HepG2 (cell line): ENCODE data around the gene ARGLU1. TPM values are rescaled to one million over a fixed set of nuclear protein-coding genes. Genes with fewer than 3 reads are reported as not detected.

Experiments used
- ARID5B ChIP-seq: IDR thresholded peaks from 2 replicates; pipeline ENCODE4 v1.4.0; 2020; ENCODE audit warnings: mild to moderate bottlenecking, missing genetic modification reagents
- GABPA ChIP-seq, 2 experiments: IDR thresholded peaks; 2 replicates each; pipeline ENCODE4 v1.6.1; 2011 to 2016; ENCODE audit warnings: low read depth in 2 of 2, low read length in 1 of 2, missing biosample characterization in 1 of 2, missing genetic modification characterization in 1 of 2
- IRX3 ChIP-seq: sonication (generic); formaldehyde crosslinking; IDR thresholded peaks from 2 replicates; pipeline ENCODE4 v1.8.1; 2023; ENCODE audit warnings: mild to moderate bottlenecking, low read depth, missing genetic modification reagents, borderline replicate concordance
- MEIS1 ChIP-seq: sonication (generic); formaldehyde crosslinking; IDR thresholded peaks from 2 replicates; pipeline ENCODE4 v1.9.0; 2021; ENCODE audit warnings: mild to moderate bottlenecking, missing genetic modification reagents, moderate library complexity, borderline replicate concordance
- MTF1 ChIP-seq: sonication (generic); formaldehyde crosslinking; IDR thresholded peaks from 2 replicates; pipeline ENCODE4 v1.5.0; 2020; ENCODE audit warnings: missing genetic modification reagents
- MXD4 ChIP-seq: IDR thresholded peaks from 2 replicates; pipeline ENCODE4 v1.6.1; 2016; ENCODE audit warnings: mild to moderate bottlenecking, missing biosample characterization, missing genetic modification reagents
- NFE2L1 ChIP-seq: sonication (generic); formaldehyde crosslinking; IDR thresholded peaks from 2 replicates; pipeline ENCODE4 v1.4.0; 2020; ENCODE audit warnings: missing genetic modification reagents, mild to moderate bottlenecking, borderline replicate concordance
- NR2F2 ChIP-seq: IDR thresholded peaks from 2 replicates; pipeline ENCODE4 v1.6.1; 2012; ENCODE audit warnings: low read depth, inconsistent platforms, borderline replicate concordance
- SNAPC4 ChIP-seq: sonication (generic); formaldehyde crosslinking; IDR thresholded peaks from 2 replicates; pipeline ENCODE4 v1.4.0; 2020; ENCODE audit warnings: mild to moderate bottlenecking, missing genetic modification reagents
- ZNF512 ChIP-seq: sonication (generic); formaldehyde crosslinking; IDR thresholded peaks from 2 replicates; pipeline ENCODE4 v1.4.0; 2020; ENCODE audit warnings: mild to moderate bottlenecking, missing genetic modification reagents
- ZNF530 ChIP-seq: sonication (generic); formaldehyde crosslinking; IDR thresholded peaks from 2 replicates; pipeline ENCODE4 v1.5.0; 2020; ENCODE audit warnings: low read depth, mild to moderate bottlenecking, missing genetic modification reagents
- ZNF609 ChIP-seq: sonication (generic); formaldehyde crosslinking; IDR thresholded peaks from 2 replicates; pipeline ENCODE4 v1.4.0; 2020; ENCODE audit warnings: mild to moderate bottlenecking, missing genetic modification reagents, borderline replicate concordance
- polyA plus RNA-seq, 8 experiments: library from polyadenylated mRNA; depleted of rRNA in 3 of 8; stranded (reverse) in 7 of 8; unstranded in 1 of 8; fragments of >200 nt; fragmentation: Illumina TruSeq in 4 of 8; extraction: Trizol in 4 of 8; gene quantifications; 2 replicates each; pipeline versions ENCODE4 v1.2.1 to v1.2.3, GENCODE V29; 2011 to 2016; ENCODE audit warnings: low read depth in 4 of 8, missing spikeins in 1 of 8, mixed read lengths in 1 of 8; ENCODE audit not compliant: insufficient read depth in 1 of 8
- total RNA-seq, 5 experiments: library from RNA; depleted of rRNA; stranded (reverse); fragments of >200 nt; fragmentation: Illumina TruSeq; extraction: Trizol; gene quantifications; 2 replicates each; pipeline ENCODE4 v1.2.3, GENCODE V29; 2016; ENCODE audit warnings: low read depth in 1 of 5

Gene ARGLU1
- total and polyA plus RNA-seq, 2 of the 13 experiments (the other 11 are each of a cell fraction or from before 2014, with no cell fraction given), result 47.1 to 70.6 TPM

GRCh38 chr13:106591299-106591698, 23.4 kb upstream of the ARGLU1 start (continued):
- TF ChIP-seq ARID5B (peak; percentile 74), ZNF609 (CRISPR knock-in tag) (peak; percentile 20; the same call in 1 of the 2 replicates), SNAPC4 (CRISPR knock-in tag) (no peak), IRX3 (CRISPR knock-in tag) (no peak), GABPA (IDR thresholded peaks at IDR 0.05; ENCODE audit: low read depth, low read length) (no peak), GABPA (CRISPR knock-in tag; IDR thresholded peaks at IDR 0.05; ENCODE audit: low read depth) (no peak), ZNF512 (CRISPR knock-in tag) (no peak), NR2F2 (no peak), ZNF530 (CRISPR knock-in tag) (no peak), MXD4 (CRISPR knock-in tag) (no peak), MEIS1 (CRISPR knock-in tag) (0 out of 2 replicates have a peak, but pooled peaks have one; percentile 34), NFE2L1 (no peak), MTF1 (no peak)
